ENCODE results near the gene URGCP.

DNA sequence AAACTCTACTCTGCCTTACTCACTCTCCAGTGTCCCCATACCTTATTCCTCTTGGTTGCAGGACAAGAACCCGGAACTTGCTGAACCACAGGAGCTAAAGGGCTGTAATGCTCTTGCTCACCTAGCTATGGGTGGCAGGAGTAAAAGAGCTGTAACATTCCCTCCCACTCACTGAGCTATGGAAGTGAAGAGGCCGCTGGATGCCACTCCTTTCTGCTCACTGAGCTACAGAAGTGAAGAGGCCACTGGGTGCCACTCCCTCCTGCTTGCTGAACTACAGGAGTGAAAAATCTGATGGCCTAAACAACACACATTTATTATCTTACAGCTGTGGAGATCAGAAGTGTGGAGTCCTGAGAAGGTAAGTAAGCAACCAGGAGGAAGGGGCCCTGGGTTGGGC, 54.6 kb downstream of the URGCP start:
- TF ChIP-seq, protein P1, sequence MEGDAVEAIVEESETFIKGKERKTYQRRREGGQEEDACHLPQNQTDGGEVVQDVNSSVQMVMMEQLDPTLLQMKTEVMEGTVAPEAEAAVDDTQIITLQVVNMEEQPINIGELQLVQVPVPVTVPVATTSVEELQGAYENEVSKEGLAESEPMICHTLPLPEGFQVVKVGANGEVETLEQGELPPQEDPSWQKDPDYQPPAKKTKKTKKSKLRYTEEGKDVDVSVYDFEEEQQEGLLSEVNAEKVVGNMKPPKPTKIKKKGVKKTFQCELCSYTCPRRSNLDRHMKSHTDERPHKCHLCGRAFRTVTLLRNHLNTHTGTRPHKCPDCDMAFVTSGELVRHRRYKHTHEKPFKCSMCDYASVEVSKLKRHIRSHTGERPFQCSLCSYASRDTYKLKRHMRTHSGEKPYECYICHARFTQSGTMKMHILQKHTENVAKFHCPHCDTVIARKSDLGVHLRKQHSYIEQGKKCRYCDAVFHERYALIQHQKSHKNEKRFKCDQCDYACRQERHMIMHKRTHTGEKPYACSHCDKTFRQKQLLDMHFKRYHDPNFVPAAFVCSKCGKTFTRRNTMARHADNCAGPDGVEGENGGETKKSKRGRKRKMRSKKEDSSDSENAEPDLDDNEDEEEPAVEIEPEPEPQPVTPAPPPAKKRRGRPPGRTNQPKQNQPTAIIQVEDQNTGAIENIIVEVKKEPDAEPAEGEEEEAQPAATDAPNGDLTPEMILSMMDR (IDR thresholded peaks at IDR 0.05): no peak
- no peak for TF ChIP-seq POLR2AphosphoS5 (IDR thresholded peaks at IDR 0.05)
- TF ChIP-seq EP300 (IDR thresholded peaks at IDR 0.05): no peak
